ENCODE results near the gene SDSL. TPM values are rescaled to one million over a fixed set of nuclear protein-coding genes. Genes with fewer than 3 reads are reported as not detected.

SDSL gene
- total and polyA plus RNA-seq, 10 of the 15 experiments (the other 5 are each of a cell fraction or from before 2014, with no cell fraction given), result 0.18 to 4.4 (median 1.0) TPM

GRCh38 chr12:113479216-113479589 is 57.0 kb downstream of the SDSL start (continued):
- no peak for TF ChIP-seq KAT2A (conservative IDR thresholded peaks at IDR 0.05; ENCODE audit: control insufficient read depth, low read depth, low read length)
- TF ChIP-seq FOXM1 (IDR thresholded peaks at IDR 0.05; ENCODE audit: low read depth, low read length), result no peak
- TF ChIP-seq, protein P1, sequence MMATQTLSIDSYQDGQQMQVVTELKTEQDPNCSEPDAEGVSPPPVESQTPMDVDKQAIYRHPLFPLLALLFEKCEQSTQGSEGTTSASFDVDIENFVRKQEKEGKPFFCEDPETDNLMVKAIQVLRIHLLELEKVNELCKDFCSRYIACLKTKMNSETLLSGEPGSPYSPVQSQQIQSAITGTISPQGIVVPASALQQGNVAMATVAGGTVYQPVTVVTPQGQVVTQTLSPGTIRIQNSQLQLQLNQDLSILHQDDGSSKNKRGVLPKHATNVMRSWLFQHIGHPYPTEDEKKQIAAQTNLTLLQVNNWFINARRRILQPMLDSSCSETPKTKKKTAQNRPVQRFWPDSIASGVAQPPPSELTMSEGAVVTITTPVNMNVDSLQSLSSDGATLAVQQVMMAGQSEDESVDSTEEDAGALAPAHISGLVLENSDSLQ (IDR thresholded peaks at IDR 0.05), result no peak
- no peak for TF ChIP-seq ASH2L (IDR thresholded peaks at IDR 0.05; ENCODE audit: borderline replicate concordance, low read depth)
- no peak for TF ChIP-seq USF2 (IDR thresholded peaks at IDR 0.05; ENCODE audit: borderline replicate concordance, low read depth, low read length)
- TF ChIP-seq, protein P2, sequence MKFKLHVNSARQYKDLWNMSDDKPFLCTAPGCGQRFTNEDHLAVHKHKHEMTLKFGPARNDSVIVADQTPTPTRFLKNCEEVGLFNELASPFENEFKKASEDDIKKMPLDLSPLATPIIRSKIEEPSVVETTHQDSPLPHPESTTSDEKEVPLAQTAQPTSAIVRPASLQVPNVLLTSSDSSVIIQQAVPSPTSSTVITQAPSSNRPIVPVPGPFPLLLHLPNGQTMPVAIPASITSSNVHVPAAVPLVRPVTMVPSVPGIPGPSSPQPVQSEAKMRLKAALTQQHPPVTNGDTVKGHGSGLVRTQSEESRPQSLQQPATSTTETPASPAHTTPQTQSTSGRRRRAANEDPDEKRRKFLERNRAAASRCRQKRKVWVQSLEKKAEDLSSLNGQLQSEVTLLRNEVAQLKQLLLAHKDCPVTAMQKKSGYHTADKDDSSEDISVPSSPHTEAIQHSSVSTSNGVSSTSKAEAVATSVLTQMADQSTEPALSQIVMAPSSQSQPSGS (IDR thresholded peaks at IDR 0.05; ENCODE audit: low read length), result no peak
- TF ChIP-seq YY1 (IDR thresholded peaks at IDR 0.05; ENCODE audit: low read depth, low read length), result no peak
- no peak for TF ChIP-seq SIX5 (IDR thresholded peaks at IDR 0.05; ENCODE audit: low read depth, low read length, severe bottlenecking)
- no peak for TF ChIP-seq RELA (IDR thresholded peaks at IDR 0.05; ENCODE audit: borderline replicate concordance, partially characterized antibody)
